ENCODE results near the gene HDAC9.

The HDAC9 gene

DNA sequence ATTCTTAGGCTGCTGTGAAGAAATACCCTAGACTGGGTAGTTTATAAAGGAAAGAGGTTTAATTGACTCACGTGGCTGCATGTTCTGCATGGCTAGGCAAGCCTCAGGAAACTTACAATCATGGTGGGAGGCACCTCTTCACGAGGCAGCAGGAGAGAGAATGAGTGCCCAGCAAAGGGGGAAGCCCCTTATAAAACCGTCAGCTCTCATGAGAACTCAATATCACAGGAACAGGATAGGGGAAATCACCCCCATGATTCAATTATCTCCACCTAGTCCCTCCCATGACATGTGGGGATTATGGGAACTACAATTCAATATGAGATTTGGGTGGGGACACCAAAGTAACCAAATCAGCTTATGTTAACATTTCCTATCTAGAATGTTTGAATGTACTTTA is 362.7 kb downstream of the HDAC9 start:
- DNase-seq (no peak), ATAC-seq (ENCODE audit: insufficient read depth, low read depth) (no peak)
- no peak overlapping the region for H3K27ac ChIP-seq (ENCODE audit: low read length)
- H3K36me3 ChIP-seq (ENCODE audit: insufficient read depth, low read length), result no peaks in the 10 kb centered on the region
- H3K9me3 ChIP-seq (ENCODE audit: insufficient read depth, low read length, severe bottlenecking), result no peaks in the 10 kb centered on the region
- H3K9ac ChIP-seq (ENCODE audit: low read depth, low read length), result no peak overlapping the region
- H3K79me2 ChIP-seq (ENCODE audit: insufficient read depth, low read length), result no peaks in the 10 kb centered on the region
- H4K20me1 ChIP-seq (ENCODE audit: insufficient read depth, low read length), result no peaks in the 10 kb centered on the region
- H2AFZ ChIP-seq (ENCODE audit: low read depth, low read length), result no peak overlapping the region
- H3K4me1 ChIP-seq (ENCODE audit: insufficient read depth, low read length), result no peaks in the 10 kb centered on the region
- H3K4me2 ChIP-seq (ENCODE audit: insufficient read depth, low read length), result no peak overlapping the region
- H3K4me3 ChIP-seq (ENCODE audit: low read depth in 1 of 2, low read length in 2 of 2), result no peak overlapping the region
- H3K27me3 ChIP-seq (ENCODE audit: insufficient read depth, low read length, poor library complexity), result no peaks in the 10 kb centered on the region
- no peak for TF ChIP-seq CTCF (IDR thresholded peaks at IDR 0.05; ENCODE audit: borderline replicate concordance, extremely low read depth, low read length, poor library complexity, severe bottlenecking)
- TF ChIP-seq EZH2 (IDR thresholded peaks at IDR 0.05; ENCODE audit: borderline replicate concordance, low read depth, low read length, severe bottlenecking), result no peak

DNA sequence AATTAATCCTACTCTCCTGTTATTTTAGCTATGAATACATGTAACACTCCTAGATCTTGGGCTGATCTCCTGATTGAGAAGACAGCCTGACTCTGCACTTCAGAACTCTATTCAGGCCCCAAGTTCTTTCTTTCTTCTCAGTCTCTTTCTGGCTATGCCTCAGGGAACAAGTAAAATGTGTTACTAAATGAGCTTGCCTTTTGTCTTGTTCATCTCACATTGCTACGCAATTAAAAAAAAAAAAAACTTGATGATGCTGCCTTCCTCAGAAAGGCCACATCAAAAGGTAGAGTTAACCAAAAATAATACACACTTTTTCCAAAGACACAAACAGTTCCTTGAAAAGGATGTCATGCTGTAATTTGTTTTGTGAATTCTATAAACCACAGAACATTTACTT is 363.8 kb downstream of the HDAC9 start:
- TF ChIP-seq CTCF (IDR thresholded peaks at IDR 0.05; ENCODE audit: borderline replicate concordance, extremely low read depth, low read length, poor library complexity, severe bottlenecking), result no peak
- TF ChIP-seq EZH2 (IDR thresholded peaks at IDR 0.05; ENCODE audit: borderline replicate concordance, low read depth, low read length, severe bottlenecking), result no peak
- Histone ChIP-seq H3K36me3 (ENCODE audit: insufficient read depth, low read length) (no peaks in the 10 kb centered on the region), H3K27me3 (ENCODE audit: insufficient read depth, low read length, poor library complexity) (no peaks in the 10 kb centered on the region), H3K79me2 (ENCODE audit: insufficient read depth, low read length) (no peaks in the 10 kb centered on the region), H3K27ac (ENCODE audit: low read length) (no peak overlapping the region), H4K20me1 (ENCODE audit: insufficient read depth, low read length) (no peaks in the 10 kb centered on the region), H3K4me1 (ENCODE audit: insufficient read depth, low read length) (no peaks in the 10 kb centered on the region), H2AFZ (ENCODE audit: low read depth, low read length) (no peak overlapping the region), H3K4me3 (ENCODE audit: low read depth in 1 of 2, low read length in 2 of 2) (no peak overlapping the region), H3K9me3 (ENCODE audit: insufficient read depth, low read length, severe bottlenecking) (no peaks in the 10 kb centered on the region), H3K9ac (ENCODE audit: low read depth, low read length) (no peak overlapping the region), H3K4me2 (ENCODE audit: insufficient read depth, low read length) (no peak overlapping the region)
- DNase-seq (no peak), ATAC-seq (ENCODE audit: insufficient read depth, low read depth) (peak; percentile 31; the same call in 1 of the 3 replicates)

DNA sequence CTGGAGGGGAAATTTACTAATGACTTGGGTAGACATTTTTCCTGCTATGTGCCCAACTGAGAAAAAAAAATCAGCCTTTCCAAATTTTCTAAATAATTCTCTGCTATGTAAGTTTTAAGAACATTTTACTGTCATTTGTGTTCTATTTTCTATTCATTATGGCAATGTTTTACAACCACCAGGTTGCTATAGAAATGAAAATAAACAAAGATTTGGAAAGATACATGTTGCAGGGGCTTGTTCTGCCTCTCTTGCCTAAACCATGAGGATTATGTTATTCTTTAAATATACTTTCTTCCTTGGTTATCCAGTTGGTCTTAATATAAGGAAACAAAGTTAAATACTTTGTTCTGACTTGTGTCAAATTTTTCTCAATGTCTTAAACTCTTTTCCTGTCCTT is 364.7 kb downstream of the HDAC9 start:
- DNase-seq (no peak), ATAC-seq (ENCODE audit: insufficient read depth, low read depth) (no peak)
- Histone ChIP-seq H3K4me1 (ENCODE audit: insufficient read depth, low read length) (no peaks in the 10 kb centered on the region), H3K36me3 (ENCODE audit: insufficient read depth, low read length) (no peaks in the 10 kb centered on the region), H3K27me3 (ENCODE audit: insufficient read depth, low read length, poor library complexity) (no peaks in the 10 kb centered on the region), H3K4me2 (ENCODE audit: insufficient read depth, low read length) (no peak overlapping the region), H3K4me3 (ENCODE audit: low read depth in 1 of 2, low read length in 2 of 2) (no peak overlapping the region), H3K79me2 (ENCODE audit: insufficient read depth, low read length) (no peaks in the 10 kb centered on the region), H2AFZ (ENCODE audit: low read depth, low read length) (no peak overlapping the region), H3K9ac (ENCODE audit: low read depth, low read length) (no peak overlapping the region), H3K27ac (ENCODE audit: low read length) (no peak overlapping the region), H4K20me1 (ENCODE audit: insufficient read depth, low read length) (no peaks in the 10 kb centered on the region), H3K9me3 (ENCODE audit: insufficient read depth, low read length, severe bottlenecking) (no peaks in the 10 kb centered on the region)
- no peak for TF ChIP-seq CTCF (IDR thresholded peaks at IDR 0.05; ENCODE audit: borderline replicate concordance, extremely low read depth, low read length, poor library complexity, severe bottlenecking)
- no peak for TF ChIP-seq EZH2 (IDR thresholded peaks at IDR 0.05; ENCODE audit: borderline replicate concordance, low read depth, low read length, severe bottlenecking)

Data from DND-41 (cell line).